Daoy (cell line): ENCODE results near the gene DAP. TPM values are rescaled to one million over a fixed set of nuclear protein-coding genes. Genes with fewer than 3 reads are reported as not detected.
"Not testable (repeated sequence)": the region's sequence is repeated elsewhere in the genome, so short reads cannot be mapped to it uniquely, and the experiment has no call there.

Experiments used
- DNase-seq: peaks from one replicate; pipeline ENCODE4 v3.0.0-alpha.2; 2015; ENCODE audit warnings: low read depth
- total RNA-seq: library from RNA; depleted of rRNA; stranded (reverse); fragments of >200 nt; shearing (Covaris generic); gene quantifications from 2 replicates; pipeline ENCODE4 v1.2.3, GENCODE V29; 2014

DAP gene
- total RNA-seq, 1 experiment from 2014 or later = 19.1 TPM

GRCh38 chr5:10734037-10734709 is 26.9 kb downstream of the DAP start:
- no peak for DNase-seq

GRCh38 chr5:10733426-10733825 is 27.6 kb downstream of the DAP start:
- DNase-seq = no peak

DNA sequence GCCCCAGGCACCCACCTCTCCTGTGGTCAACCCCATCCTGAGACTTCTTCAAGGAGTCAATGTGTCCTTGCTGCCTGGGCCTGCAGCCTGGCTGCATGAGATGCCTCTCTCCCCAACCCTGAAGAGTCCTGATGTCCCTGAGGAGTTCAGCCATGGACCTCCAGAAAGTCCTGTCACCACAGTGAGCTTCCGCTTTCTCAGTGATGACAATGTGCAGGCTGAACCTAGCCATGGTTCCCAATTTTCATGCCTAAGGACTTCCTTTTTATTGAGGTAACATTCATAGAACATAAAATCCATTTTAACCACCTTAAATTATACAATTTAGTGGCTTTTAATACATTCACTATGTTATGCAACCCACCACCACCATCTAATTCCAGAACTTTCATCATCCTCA is 29.1 kb downstream of the DAP start:
- no peak for DNase-seq

DNA sequence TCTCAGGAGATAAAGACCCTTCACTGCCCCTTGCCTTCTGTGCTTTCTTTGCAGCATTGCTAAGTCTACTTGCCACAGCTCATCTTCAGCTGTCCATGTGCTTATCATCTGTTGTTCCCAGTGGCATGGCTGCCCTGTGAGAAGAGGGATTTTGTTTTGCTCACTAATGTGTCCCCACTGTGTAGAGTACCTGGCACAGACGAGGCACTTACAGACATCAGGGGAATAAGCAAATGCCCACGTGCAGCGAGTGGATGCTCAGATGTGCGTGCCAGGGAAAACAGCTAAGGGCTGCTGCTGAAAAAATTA is 31.0 kb downstream of the DAP start:
- no peak for DNase-seq

DNA sequence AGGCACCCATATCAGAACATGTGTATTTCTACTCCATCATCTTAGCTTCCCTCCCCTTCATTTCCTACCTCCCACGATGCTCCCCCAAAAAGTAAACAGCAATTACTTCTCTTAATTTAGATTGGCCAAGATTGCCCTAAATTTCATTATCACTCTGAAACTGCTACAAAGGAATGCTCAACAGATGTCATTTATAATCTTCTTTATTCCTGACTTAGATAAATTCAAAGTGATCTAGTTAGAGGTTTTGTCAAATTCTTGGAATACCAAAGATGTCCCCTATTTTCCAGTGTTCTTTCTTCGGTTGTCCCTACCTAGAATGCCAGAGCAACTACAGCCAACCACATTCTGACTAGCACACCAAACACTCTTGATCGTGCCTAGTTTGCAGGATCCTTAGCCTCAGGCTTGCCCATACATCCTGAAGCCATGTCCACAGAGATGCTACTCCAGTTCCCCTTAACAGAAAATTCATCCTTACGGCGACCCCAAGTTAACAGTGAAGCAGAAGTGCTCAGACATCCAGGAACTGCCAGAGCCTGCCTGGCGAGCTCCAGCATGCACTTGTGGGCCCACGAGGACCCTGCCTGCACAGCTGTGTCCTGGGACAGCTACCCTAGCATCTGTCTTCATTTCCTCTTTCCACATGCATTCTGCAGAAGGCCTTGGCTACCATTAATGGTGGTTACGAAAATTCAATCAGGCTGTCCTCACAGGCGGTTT is 31.6 kb downstream of the DAP start:
- no peak for DNase-seq

GRCh38 chr5:10728679-10729078 is 32.4 kb downstream of the DAP start:
- no peak for DNase-seq

GRCh38 chr5:10727861-10728260 is 33.2 kb downstream of the DAP start:
- no peak for DNase-seq

- DNase-seq = no peak
Observed at GRCh38 chr5:10726913-10727517, 34.0 kb downstream of the DAP start.

GRCh38 chr5:10726179-10726912 is 34.7 kb downstream of the DAP start:
- DNase-seq = no peak

GRCh38 chr5:10725636-10726035 is 35.4 kb downstream of the DAP start:
- DNase-seq = no peak

DNA sequence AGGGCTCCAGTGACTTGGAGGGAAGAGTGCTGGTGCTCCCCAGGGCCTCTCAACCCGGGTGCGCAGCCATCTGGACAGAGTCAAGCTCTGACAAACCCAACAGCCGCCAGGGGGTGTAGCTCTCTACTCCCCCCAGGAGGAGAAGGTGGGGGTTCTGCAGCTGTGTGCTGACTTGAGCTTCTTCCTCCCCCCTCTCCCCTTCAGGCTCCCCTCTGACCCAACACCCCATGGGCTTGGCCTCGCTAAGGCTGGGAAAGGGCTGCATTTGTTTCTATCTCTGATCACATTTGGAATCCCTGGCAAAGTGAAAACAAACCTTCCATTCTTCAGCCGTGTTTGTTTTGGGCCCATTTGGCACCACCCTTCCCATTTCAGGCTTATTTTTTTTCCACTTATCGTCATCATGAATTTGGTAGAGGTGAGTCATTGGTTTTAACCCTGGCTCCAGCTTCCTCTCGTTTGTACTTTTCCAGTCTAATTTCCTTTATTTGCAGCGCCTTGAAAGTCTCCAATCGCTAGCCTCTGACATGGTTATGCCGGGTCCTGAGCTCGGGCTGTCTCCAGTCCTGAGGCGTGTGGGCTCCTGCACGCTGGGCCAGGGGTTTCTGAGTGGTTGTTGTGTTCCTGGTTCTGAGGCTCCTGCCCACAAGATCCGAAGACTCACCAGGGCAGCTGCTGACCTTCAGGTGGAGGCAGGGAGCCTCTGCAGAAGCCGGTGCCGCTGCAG is 36.1 kb downstream of the DAP start:
- DNase-seq = peak; percentile 84

DNA sequence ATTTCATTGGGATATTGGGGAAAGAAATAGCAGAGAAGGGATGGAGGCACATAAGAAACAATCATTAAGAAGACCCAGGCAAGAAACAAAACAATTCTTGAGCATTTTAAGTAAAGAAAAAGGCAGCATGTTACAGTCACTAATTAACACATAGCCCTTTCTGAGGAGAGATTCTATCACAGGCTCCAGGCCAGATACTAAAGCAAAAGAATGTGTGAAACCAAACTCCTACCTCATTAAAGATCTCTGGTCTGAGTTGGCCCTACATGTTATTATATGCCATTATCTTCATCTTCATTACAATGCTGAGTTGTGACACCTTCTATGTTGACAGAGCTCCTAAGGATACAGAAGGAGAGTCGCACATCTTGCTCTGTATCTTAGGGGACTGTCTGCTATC is 37.5 kb downstream of the DAP start:
- no peak for DNase-seq

DNA sequence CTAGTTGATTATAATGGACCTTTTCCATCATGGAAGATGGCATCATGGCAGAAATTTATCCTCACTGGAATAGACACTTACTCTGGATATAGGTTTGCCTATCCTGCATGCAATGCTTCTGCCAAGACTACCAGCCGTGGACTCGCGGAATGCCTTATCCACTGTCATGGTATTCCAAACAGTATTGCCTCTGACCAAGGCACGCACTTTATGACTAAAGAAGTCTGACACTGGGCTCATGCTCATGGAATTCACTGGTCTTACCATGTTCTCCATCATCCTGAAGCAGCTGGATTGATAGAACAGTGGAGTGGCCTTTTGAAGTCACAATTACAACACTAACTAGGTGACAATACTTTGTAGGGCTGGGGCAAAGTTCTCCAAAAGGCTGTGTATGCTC is 40.3 kb downstream of the DAP start:
- DNase-seq = not testable (repeated sequence)

- DNase-seq = peak; percentile 82
Observed at GRCh38 chr5:10719965-10720364, 41.1 kb downstream of the DAP start.

DNA sequence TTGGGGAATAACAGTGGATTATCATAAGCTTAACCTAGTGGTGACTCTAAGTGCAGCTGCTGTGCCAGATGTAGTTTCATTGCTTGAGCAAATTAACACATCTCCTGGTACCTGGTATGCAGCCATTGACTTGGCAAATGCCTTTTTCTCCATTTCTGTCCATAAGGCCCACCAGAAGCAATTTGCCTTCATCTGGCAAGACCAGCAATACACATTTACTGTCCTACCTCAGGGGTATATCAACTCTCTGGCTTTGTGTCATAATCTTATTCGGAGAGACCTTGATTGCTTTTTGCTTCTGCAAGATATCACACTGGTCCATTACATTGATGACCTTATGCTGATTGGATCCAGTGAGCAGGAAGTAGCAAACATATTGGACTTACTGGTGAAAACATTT is 42.4 kb downstream of the DAP start:
- not testable (repeated sequence) for DNase-seq

DNA sequence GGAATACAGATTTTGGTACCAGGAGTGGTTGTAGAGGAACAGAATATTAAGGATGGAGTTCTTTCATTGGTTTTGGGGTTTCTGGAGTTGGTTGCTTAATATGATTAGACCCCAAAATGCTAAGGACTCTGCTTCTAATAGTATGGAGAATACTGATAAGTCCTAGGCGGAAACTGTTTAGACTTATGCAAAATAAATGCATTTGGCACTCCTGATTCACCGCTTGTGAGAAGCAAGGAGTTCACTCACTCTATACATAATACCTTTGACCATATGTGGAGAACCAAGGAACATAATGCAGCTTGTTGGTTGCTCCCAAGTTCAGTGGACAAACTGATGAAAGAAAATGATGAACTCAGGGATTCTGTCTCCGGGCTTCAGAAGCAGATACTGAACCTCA is 44.2 kb downstream of the DAP start:
- DNase-seq = not testable (repeated sequence)

DNA sequence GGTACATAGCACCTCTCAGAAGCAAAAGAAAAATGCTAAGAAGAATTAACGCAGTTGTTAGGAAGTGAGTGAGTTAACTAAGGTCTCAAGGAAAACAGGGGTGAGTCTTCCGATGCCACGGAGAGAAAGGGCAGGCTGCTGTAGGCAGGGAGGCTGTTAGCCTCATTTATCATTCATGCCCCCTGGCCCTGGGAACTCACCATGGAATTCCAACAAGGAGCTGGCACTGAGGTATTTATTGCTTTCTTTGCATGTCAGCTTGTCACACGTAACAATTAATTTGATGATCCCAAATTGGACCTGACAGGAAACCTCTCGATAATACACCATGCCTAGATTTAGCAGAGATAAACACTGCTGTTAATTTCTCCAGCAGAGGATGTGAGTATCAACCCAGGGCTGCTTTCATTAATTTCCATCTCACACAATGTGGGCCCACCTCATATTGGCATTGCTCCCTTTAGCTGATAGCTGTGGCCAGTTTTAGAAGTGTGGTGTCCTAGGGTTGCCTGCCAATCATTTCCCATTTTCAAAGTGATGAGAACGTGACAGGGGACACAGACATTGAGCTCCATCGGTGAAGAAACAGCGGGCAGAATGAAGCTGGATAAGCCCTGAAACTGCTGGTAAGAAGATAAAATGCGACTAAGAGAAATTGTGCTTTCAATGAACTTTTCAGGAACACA is 45.3 kb downstream of the DAP start:
- DNase-seq = no peak

- no peak for DNase-seq
Observed at GRCh38 chr5:10712574-10713366, 48.3 kb downstream of the DAP start.

DNA sequence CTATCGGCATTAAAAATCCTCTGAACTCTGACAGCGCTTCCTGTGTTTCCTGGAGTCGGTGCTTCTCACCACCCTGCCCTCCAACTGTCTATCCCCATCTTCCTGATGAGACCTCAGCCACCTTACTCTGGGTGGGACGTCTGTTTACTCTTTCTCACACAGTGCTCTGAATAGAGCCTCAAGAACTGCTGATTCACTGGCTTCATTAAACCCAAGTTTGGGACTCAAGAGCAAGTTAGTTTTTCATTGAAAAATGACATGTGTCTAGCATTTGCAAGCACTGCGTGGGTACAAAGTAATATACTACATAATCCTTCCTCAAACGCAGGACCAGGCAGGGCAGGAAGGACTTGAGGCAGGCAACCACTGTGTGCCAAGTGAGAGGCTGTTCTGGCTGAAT is 49.5 kb downstream of the DAP start:
- DNase-seq = no peak

DNA sequence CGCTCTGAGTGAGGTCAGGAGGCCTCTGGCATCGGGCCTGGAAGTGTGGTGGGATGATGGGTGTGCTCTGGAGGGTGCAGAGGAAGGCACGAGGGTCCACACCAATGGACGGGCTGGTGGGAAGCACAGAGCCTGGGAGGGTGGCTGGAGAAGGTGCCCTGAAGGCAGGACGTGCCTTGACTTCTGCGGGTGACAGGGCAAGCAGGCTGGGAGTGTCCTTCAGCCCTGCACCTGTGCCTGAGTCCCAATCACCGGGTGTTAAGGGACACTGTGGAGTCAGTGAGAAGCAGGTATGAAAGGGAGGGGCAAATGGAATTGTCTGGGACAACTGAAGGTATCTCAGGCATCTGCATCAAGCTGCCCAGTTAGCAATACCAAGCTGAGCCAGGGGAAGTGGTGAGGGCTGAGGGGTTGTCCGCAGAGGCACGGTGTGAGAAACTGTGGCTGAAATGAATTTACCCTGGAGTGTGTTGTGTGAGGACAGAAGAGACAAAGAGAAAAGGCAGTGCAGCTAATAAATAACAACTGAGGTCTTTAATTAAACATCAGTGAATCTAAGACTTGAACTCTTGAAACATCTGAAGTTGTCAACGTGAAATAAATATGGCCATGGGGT is 50.4 kb downstream of the DAP start:
- DNase-seq = no peak
